ENCODE data around the gene PURA. TPM values are rescaled to one million over a fixed set of nuclear protein-coding genes. Genes with fewer than 3 reads are reported as not detected.
A peak's percentile ranks its signal among the peaks of the same experiment; 100 is the strongest.

The PURA gene
- total RNA-seq (10 to 100 TPM; 18.9 to 30.9 (median 20.3) TPM), polyA plus RNA-seq (1 to 10 TPM; 5.6 to 7.4 TPM)
- long read RNA-seq, donor 1, full-length matches to known transcripts, result 26 of 52 reads
- long read RNA-seq, donor 1, partial matches to known transcripts, result 22 of 52 reads
- long read RNA-seq, donor 1, other reads (novel, unspliced or antisense), result 4 of 52 reads
- long read RNA-seq, donor 2, full-length matches to known transcripts, result 6 of 7 reads
- long read RNA-seq, donor 2, partial matches to known transcripts, result 0 of 7 reads
- long read RNA-seq, donor 2, other reads (novel, unspliced or antisense), result 1 of 7 reads
- long read RNA-seq, donor 3, full-length matches to known transcripts, result 18 of 47 reads
- long read RNA-seq, donor 3, partial matches to known transcripts, result 0 of 47 reads
- long read RNA-seq, donor 3, other reads (novel, unspliced or antisense), result 29 of 47 reads

- peak; percentile 85 to 96 (median 95) for ATAC-seq
- intact Hi-C loops (cut with DNase I), result loop anchor here in 4 of 10 donors (2.0 to 5.0 kb wide), 2 partner anchors 31 to 34 kb away; no protein-coding TSS in a partner anchor
- Histone ChIP-seq H3K27me3 (peaks cover 0 to 14% (median 0%) of the 10 kb centered on the region in 9 donors), H3K4me1 (peaks cover 13 to 85% (median 64%) of the 10 kb centered on the region in 12 donors), H3K27ac (peak within 1 kb of the TSS; percentile 86 to 95 (median 91)), H3K36me3 (no peaks in the 10 kb centered on the region), H3K9me3 (no peaks in the 10 kb centered on the region), H3K4me3 (peak within 1 kb of the TSS; percentile 53 to 95 (median 80))
- WGBS, 4 donors, result 0 to 4% (median 1%) methylated on average over 1 to 60 of the region's 60 CpGs
- TF ChIP-seq POLR2A (IDR thresholded peaks at IDR 0.05) (peak in 1 of 2 donors; percentile 66), CTCF (IDR thresholded peaks at IDR 0.05) (peak in 8 of 12 donors; percentile 6 to 47 (median 34))
- peak; percentile 96 to 98 (median 97) for DNase-seq
Observed at GRCh38 chr5:140113699-140114263, at the start of gene PURA. Gene PURA, plus strand, starts transcription at chr5:140114109. Its CDS starts 73 bp downstream, at chr5:140114182.

DNA sequence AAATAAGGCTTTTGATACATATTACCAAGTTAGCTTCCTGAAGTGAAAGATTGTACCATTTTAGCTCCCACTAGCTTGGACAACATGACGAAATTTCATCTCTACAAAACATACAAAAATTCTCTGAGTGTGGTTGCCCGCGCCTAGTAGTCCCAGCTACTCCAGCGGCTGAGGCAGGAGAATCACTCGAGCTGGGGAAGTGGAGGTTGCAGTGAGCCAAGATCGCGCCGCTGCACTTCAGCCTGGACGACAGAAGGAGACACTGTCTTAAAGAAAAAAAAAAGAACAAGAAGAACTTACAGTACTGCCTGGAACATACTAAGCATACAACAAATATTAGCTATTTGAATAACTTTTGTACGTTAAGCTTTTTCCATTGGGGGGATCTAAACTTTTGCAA, 41.1 kb upstream of the PURA start:
- Histone ChIP-seq H3K27ac (no peak overlapping the region), H3K4me1 (peaks cover 0 to 3% (median 0%) of the 10 kb centered on the region in 12 donors), H3K36me3 (no peaks in the 10 kb centered on the region), H3K9me3 (no peaks in the 10 kb centered on the region), H3K27me3 (peaks cover 0 to 4% (median 0%) of the 10 kb centered on the region in 9 donors), H3K4me3 (peak overlapping the region in 2 of 12 donors; percentile 2 to 10)
- TF ChIP-seq CTCF (IDR thresholded peaks at IDR 0.05) (no peak), POLR2A (IDR thresholded peaks at IDR 0.05) (no peak)
- no peak for DNase-seq
- intact Hi-C loops (cut with DNase I), result loop anchor here in 9 of 10 donors (1.0 to 10.0 kb wide), 10 partner anchors 69 to 282 kb away; partner anchors contain the start of gene HBEGF (in 1 of the 9)
- WGBS, 4 donors, result 41 to 50% (median 45%) methylated on average over 10 of the region's 10 CpGs
- no peak for ATAC-seq

- no peak for ATAC-seq
- intact Hi-C loops (cut with DNase I), result loop anchor here in 9 of 10 donors (1.0 to 10.0 kb wide), 9 partner anchors 69 to 282 kb away; partner anchors contain the start of gene HBEGF (in 1 of the 9)
- Histone ChIP-seq H3K4me1 (peaks cover 0 to 3% (median 0%) of the 10 kb centered on the region in 12 donors), H3K4me3 (peak overlapping the region in 2 of 12 donors; percentile 2 to 10), H3K36me3 (no peaks in the 10 kb centered on the region), H3K9me3 (no peaks in the 10 kb centered on the region), H3K27ac (no peak overlapping the region), H3K27me3 (peaks cover 0 to 4% (median 0%) of the 10 kb centered on the region in 9 donors)
- 8 to 11% (median 9%) methylated on average over 4 of the region's 4 CpGs for WGBS, 4 donors
- TF ChIP-seq POLR2A (IDR thresholded peaks at IDR 0.05) (no peak), CTCF (IDR thresholded peaks at IDR 0.05) (peak; percentile 47 to 83 (median 74))
- no peak for DNase-seq
Observed at GRCh38 chr5:140073296-140073695, 40.6 kb upstream of the PURA start.

- Histone ChIP-seq H3K36me3 (no peaks in the 10 kb centered on the region), H3K4me3 (no peak overlapping the region), H3K4me1 (peaks cover 0 to 3% (median 0%) of the 10 kb centered on the region in 12 donors), H3K9me3 (no peaks in the 10 kb centered on the region), H3K27me3 (peaks cover 0 to 4% (median 0%) of the 10 kb centered on the region in 9 donors), H3K27ac (no peak overlapping the region)
- TF ChIP-seq POLR2A (IDR thresholded peaks at IDR 0.05) (no peak), CTCF (IDR thresholded peaks at IDR 0.05) (peak in 6 of 12 donors; percentile 11 to 36 (median 24))
- WGBS, 4 donors, result 57 to 66% (median 59%) methylated on average over 2 of the region's 2 CpGs
- intact Hi-C loops (cut with DNase I), result loop anchor here in 8 of 10 donors (2.0 to 10.0 kb wide), 4 partner anchors 67 to 279 kb away; partner anchors contain the start of gene HBEGF (in 1 of the 8)
- DNase-seq, result no peak
- no peak for ATAC-seq
Observed at GRCh38 chr5:140075371-140075770, 38.5 kb upstream of the PURA start.
